ENCODE measurements around the gene UNC79.
"Not testable (repeated sequence)": the region's sequence is repeated elsewhere in the genome, so short reads cannot be mapped to it uniquely, and the experiment has no call there.

The UNC79 gene

DNA sequence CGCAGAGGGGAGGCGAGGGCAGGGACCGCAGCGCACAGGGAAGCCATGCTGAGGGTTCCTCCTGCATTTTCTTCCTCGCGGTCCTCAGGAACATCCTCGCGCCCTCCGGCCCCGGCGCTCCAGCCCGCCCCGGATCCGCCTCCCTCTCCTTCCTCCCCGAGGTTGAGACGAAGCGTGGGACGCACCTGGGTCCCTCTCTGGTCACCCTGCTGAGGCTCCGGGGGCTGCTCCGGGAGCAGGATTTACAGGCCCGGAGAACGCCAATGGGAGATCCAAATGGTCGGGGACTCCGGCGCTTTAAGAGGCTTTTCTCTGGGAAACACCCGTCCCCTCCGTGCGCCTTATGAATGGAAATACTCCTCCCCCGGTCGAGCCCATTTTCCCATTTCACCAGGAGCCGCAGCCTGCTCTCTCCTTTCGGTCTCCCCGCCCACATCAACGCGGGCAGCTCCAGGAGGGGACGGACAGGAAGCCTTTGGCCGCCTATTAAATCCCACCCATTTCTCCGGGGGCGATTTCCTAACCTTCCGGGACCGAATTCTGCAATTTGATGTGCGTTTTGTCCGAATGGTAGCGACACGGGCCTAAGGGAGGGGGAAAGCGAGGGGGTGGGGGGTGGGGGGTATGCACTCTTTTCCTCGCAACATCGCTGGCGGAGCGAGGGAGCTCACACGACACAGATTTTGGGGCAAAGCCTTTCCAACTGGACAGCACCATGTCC is at the start of gene UNC79:
Gene UNC79 (plus strand): TSS at position 625 of the 721 bp plus-strand sequence. CDS start 91 bp downstream, at position 716.
- DNase-seq (ENCODE audit: low read depth) = no peak

DNA sequence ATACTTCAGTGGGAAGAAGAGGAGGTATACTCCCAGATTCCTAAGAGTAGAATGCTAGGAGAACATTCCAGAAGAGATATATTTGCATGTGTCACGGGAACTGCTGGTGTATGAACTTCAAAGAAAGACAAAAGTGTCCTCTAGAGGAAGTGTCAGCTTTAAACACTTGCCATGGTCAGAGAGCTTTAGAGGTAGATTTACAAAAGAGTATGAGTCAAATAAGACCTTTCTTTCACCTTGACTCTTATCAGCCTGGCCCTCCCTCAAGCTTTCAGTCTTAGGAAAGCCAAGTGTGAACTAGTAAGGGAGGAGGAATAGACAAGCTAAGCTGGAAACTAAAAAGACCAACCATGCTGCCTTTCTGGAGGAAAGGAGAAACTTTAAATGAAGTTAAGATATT is 49.1 kb upstream of the UNC79 start:
- no peak for DNase-seq (ENCODE audit: low read depth)

DNA sequence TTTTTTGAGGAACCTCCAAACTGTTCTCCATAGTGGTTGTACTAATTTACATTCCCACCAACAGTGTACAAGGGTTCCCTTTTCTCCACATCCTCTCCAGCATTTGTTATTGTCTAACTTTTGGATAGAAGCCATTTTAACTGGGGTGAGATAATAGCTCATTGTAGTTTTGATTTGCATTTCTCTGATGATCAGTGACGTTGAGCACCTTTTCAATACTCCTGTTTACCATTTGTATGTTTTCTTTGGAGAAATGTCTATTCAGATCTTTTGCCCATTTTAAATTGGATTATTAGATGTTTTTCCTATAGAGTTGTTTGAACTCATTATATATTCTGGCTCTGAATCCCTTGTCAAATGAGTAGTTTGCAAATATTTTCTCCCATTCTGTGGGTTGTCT is 46.5 kb upstream of the UNC79 start:
- not testable (repeated sequence) for DNase-seq (ENCODE audit: low read depth)

DNA sequence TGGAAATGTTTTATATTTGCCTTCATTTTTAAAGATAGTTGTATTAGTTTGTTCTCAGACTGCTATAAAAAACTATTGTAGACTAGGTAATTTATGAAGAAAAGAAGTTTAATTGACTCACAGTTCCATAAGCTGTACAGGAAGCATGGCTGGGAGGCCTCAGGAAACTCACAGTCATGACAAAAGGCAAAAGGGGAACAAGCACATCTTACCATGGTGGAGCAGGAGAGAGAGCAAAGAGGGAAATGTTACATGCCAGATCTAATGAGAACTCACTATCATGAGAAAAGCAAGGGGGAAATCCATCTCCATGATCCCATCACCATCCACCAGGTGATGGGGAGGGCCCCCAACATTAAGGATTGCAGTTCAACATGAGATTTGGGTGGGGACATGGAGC is 35.5 kb upstream of the UNC79 start:
- DNase-seq (ENCODE audit: low read depth) = no peak

- no peak for DNase-seq (ENCODE audit: low read depth)
Measured at GRCh38 chr14:93396456-93396855, 34.3 kb upstream of the UNC79 start.

GRCh38 chr14:93398491-93398890 is 32.2 kb upstream of the UNC79 start:
- DNase-seq (ENCODE audit: low read depth) = no peak

GRCh38 chr14:93402951-93403350 is 27.8 kb upstream of the UNC79 start:
- no peak for DNase-seq (ENCODE audit: low read depth)

DNA sequence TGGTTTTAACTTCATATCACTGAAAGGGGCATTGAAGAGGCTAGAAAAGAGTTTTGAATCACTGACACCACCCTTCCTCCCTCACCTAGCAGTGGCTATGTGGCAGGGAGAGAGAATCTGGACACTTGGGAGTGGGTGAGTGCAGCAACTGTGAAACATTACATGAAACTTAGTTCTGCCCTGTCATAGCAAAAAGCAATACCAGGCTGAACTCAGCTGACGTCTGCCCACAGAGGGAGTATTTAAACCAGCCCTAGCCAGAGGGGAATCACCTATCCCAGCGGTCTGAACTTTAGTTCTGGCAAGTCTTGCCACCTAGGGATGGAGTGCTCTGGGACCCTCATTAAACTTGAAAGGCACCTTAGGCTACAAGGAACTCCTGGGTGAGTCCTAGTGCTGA is 20.7 kb upstream of the UNC79 start:
- DNase-seq (ENCODE audit: low read depth) = no peak

DNA sequence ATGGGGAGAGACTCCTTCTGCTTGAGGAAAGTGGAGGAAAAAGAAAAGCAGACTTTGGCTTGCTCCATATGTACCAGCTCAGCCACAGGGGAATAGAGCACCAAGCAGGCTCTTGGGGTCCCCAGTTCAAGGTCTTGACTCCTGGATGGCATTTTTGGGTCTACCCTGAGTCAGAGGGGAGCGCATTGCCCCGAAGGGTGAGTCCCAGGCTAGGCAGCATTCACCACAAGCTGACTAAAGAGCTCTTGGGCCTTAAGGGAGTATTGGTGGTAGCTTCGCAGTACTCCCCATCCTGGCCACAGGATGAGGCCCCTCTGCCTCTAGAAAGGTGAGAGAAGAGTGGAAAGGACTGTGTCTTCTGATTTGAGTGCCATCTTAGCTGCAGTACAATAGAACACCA is 19.8 kb upstream of the UNC79 start:
- no peak for DNase-seq (ENCODE audit: low read depth)

DNA sequence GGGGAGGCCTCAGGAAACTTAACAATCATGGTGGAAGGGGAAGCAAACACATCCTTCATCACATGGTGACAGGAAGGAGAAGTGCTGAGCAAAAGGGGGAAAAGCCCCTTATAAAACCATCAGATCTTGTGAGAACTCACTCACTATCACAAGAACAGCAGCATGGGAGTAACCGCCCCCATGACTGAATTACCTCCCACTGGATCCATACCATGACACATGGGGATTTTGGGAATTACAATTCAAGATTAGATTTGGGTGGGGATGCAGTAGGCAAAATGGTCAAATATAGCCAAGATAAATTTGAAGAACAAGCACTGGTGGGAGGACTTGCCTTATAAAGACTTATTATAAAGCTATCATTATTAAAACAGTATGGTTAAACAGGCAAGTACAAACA is 5.6 kb upstream of the UNC79 start:
- DNase-seq (ENCODE audit: low read depth) = not testable (repeated sequence)

DNA sequence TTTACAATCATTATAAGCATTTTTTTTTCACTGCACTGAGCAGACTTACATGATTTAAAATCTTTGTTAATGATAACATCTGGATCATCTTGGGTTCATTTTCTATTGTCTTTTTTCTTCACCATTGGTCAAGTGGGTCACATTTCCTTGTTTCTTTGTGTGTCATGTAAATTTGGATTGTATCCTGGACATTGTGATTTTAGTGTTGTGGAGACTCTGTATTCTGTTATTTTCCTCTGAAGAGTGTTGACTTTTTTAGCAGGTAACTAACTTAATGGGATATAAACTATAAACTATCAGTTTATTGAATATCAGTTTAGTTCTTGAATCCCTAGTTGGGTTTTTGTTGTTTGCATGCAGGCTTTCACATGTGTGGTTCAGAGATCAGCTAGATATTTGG is 4.0 kb upstream of the UNC79 start:
- no peak for DNase-seq (ENCODE audit: low read depth)

GRCh38 chr14:93431036-93431670 is 414 bp downstream of the UNC79 start:
- no peak for DNase-seq (ENCODE audit: low read depth)

DNA sequence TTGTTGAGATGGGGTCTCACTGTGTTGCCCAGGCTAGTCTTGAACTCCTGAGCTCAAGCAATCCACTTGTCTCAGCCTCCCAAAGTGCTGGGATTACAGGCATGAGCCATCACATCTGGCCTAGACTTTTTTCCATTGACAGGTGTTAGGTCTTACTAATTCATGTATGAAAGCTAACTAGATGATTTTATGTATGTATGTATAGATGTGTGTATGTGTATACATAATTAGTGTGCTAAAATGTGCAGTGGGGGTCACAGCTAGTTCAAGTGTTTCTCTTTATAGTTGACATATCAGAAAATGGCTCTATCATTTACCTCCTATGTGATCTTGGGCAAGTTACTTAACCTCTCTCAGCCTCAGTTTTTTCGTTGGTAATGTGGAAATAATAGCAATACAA is 23.5 kb downstream of the UNC79 start:
- no peak for DNase-seq (ENCODE audit: low read depth)

- DNase-seq (ENCODE audit: low read depth) = no peak
Measured at GRCh38 chr14:93456356-93456755, 25.6 kb downstream of the UNC79 start.

DNA sequence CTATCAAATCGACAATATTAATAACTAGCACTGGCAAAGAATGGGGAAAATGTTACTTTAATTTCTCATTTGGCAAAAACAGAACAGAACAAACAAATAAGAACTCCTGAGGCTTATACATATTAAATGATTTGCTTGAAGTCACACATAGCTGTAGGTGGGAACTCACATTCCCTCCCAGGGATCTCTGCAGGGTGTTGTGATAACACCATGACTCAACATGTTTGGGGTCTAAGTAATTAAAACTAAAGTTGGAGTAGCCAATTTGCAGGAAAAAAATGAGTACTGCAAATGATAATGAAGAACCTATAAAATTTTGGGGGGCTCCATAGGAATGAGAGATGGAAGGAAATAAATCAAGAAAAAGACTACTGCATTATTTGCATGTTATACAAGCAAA is 27.5 kb downstream of the UNC79 start:
- no peak for DNase-seq (ENCODE audit: low read depth)

DNA sequence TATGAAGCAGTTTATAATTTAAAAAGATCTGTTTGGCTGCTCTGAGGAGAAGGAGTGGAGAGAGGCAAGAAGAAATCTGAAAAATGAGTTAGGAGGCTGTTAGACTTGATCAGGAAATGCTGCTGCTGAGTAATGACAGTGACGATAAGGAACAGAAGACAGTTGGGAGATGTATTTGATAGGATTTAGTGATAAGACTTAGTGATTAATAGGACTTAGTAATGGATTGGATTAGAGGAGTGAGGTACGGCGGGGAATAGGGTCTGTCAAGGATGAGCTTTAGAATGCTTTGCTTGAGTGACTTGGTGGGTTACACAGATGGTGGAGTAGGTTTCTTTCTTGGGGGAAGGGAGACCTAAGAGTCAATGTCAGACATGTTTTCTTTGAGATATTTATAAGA is 31.7 kb downstream of the UNC79 start:
- DNase-seq (ENCODE audit: low read depth) = no peak

DNA sequence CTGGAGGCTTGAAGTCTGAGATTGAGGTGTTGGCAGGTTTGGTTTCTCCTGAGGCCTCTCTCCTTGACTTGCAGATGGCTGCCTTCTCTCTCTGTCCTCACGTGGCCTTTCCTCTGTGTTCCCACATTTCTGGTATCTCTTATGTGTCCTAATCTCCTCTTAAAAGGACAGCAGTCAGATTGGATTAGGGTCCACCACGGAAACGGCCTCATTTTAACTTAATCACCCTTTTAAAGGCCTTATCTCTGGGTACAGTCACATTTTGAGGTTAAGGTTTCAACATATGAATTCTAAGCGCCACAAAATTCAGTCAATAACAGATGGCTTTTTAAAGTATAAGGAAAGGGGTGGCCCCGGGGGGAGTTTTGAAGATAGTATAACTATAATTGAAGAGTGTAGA is 33.5 kb downstream of the UNC79 start:
- DNase-seq (ENCODE audit: low read depth) = no peak

GRCh38 chr14:93475471-93475870 is 44.7 kb downstream of the UNC79 start:
- no peak for DNase-seq (ENCODE audit: low read depth)

DNA sequence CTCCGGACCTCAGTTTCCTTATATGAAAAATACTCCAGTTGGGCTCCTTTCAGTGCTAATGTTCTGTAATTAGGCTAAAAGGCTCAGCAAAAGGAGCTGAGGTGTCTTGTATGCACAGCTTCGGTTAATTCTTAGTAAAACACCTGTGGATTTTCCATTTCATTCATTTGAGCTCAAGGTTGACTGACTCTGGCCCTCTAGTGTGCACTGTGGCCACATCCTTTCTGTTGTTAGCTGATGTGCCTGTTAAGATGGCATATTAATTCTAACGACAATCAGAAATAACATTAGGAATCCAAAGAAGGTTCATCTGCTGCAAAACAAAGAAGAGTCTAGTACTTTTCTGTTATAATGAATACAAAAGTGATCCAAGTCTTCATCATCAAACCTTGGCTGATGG is 45.6 kb downstream of the UNC79 start:
- no peak for DNase-seq (ENCODE audit: low read depth)

DNA sequence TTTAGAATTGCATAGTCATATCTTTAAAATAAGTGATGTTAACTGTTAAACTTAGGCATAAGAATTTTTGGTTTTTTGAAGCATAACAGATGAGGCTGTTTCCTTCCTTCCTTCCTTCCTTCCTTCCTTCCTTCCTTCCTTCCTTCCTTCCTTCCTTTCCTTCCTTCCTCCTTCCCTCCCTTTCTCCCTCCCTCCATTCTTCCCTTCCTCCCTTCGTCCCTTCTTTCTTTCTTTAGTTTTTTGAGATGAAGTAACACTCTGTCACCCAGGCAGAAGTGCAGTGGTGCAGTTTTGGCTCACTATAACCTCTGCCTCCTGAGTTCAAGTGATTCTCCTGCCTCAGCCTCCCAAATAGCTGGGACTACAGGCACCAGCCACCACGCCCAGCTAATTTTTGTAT is 48.3 kb downstream of the UNC79 start:
- DNase-seq (ENCODE audit: low read depth) = not testable (repeated sequence)

DNA sequence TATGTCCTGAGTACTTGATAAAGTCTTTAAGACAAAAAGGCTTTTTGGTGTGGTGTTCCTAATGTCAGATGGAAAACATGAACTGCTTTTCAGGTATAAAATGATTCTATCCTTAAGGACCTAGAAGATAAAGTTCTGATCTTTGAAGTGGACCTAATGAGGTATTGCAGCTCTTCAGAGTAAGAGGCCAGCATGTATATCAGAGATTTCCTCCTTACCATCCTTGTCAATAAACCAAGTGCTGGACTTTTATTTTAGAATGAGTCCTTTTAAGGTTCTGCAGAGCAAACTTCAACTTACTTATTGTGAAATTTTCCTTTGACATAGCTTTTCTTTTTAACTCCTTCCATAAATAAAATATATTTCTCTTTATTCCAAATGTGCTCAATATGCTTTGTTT is 50.1 kb downstream of the UNC79 start:
- no peak for DNase-seq (ENCODE audit: low read depth)

- no peak for DNase-seq (ENCODE audit: low read depth)
Measured at GRCh38 chr14:93481758-93482157, 51.0 kb downstream of the UNC79 start.

DNA sequence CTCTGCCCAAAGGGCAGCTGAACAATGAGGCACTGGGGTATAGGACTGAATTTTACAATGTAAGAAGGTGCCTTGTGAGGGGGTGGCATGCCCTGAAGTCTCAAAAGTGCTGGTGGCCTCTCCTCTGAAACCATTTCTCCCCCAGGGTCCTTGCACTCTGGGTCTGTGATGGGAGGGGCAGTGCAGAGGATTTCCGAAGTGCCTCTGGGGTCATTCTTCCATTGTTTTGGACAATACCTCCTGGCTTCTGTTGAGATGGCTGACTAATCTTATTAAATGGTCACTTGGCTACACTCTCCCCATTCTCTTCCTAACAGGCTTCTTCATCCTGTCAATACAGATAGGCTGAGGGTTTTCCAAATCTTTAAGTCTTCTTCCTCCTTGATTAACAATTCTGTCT is 59.3 kb downstream of the UNC79 start:
- no peak for DNase-seq (ENCODE audit: low read depth)

DNA sequence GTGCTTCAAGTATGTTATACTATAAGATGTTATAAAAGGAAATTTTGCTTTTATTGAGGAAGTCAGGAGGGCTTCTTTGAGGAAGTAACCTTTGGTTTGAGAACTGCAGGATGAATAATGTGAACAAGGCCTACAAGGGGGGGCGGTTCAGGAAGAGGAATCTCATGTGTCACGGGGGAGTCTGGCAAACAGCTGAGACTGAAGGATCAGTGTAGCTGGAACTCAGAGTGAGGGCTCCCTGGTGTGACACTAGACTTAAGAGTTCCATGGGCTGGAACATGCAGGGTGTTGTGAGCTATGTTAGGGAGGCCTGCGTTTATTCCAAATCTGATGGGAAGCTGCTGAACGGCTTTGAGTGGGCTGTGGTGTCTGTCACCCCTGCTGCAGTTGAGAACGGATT is 62.3 kb downstream of the UNC79 start:
- no peak for DNase-seq (ENCODE audit: low read depth)
